DOHH2 (cell line): Measurements from ENCODE around the gene OTUD4.

ENCODE experiments used
- EZH2phosphoT487 ChIP-seq: fragments of 200-600 bp; sonication (generic); IDR thresholded peaks from 2 replicates; pipeline ENCODE4 v1.6.1; 2017; ENCODE audit warnings: borderline replicate concordance, mild to moderate bottlenecking, antibody characterized with exemption, low read length, moderate library complexity, mixed read lengths
- TF ChIP-seq, protein P1 (sequence below): fragments of 200-600 bp; sonication (generic); IDR thresholded peaks from one replicate; pipeline ENCODE4 v1.5.1; 2014; ENCODE audit warnings: antibody characterized with exemption, mild to moderate bottlenecking, low read depth, low read length; ENCODE audit not compliant: poor library complexity, severe bottlenecking

DNA sequence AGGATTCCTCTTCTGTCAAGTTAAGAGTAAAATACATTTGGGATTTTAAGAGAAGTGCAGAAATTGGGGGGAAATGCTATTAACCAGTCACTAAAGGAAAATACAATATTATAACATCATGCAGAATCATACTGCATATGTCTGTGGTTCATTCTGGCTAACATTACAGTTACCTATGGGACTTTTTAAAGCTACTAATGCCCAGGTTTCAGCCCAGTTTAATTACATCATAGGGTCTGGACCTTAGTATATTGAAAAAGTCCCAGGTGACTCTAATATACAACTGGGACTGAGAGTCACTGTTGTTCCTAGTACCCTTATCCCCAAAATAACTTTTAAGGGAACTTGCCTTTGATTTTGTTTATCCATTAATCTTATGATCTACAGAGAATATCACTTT is 72.3 kb downstream of the OTUD4 start:
- TF ChIP-seq, protein P1, sequence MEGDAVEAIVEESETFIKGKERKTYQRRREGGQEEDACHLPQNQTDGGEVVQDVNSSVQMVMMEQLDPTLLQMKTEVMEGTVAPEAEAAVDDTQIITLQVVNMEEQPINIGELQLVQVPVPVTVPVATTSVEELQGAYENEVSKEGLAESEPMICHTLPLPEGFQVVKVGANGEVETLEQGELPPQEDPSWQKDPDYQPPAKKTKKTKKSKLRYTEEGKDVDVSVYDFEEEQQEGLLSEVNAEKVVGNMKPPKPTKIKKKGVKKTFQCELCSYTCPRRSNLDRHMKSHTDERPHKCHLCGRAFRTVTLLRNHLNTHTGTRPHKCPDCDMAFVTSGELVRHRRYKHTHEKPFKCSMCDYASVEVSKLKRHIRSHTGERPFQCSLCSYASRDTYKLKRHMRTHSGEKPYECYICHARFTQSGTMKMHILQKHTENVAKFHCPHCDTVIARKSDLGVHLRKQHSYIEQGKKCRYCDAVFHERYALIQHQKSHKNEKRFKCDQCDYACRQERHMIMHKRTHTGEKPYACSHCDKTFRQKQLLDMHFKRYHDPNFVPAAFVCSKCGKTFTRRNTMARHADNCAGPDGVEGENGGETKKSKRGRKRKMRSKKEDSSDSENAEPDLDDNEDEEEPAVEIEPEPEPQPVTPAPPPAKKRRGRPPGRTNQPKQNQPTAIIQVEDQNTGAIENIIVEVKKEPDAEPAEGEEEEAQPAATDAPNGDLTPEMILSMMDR, result no peak
- TF ChIP-seq EZH2phosphoT487, result no peak
